ENCODE data around the gene SZRD1.

DNA sequence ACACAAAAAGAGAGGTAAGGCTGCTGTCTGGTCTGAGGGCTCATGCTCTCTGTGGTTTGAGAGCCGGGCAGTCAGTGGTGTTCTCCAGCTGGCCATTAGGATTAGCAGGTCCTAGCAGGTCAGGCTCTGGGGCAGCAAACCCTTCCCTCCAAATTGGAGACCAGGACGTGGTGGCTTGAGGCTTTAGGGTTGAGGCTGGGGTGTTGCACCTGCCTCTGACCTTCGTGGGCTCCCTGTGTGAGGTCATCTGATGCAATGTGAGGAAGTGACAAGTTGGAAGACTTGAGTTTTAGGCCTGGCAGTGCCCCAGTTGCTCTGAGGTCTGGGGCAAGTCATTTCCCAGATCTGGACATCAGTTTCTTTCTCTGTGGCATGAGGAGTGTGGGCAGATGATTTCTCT, 24.4 kb downstream of the SZRD1 start:
- TF ChIP-seq CTCF (IDR thresholded peaks at IDR 0.05) (no peak), ZFX (IDR thresholded peaks at IDR 0.05; ENCODE audit: borderline replicate concordance) (no peak)

All from 22Rv1 (cell line).